Stimulated activated CD4-positive, alpha-beta T cell treated with anti-CD3 and anti-CD28 coated beads, TNF-alpha, amount 100 ng/mL, for 24 hours (primary cell): Measurements from ENCODE around the gene PEX6.
"Not testable (repeated sequence)": the region's sequence is repeated elsewhere in the genome, so short reads cannot be mapped to it uniquely, and the experiment has no call there.

Source experiments
- DNase-seq, 3 experiments: peaks; one replicate each; pipeline ENCODE4 v3.0.0-alpha.2; 2020; ENCODE audit warnings: low read depth in 3 of 3

PEX6 gene

GRCh38 chr6:42967228-42967627 is 11.8 kb downstream of the PEX6 start:
- no peak for DNase-seq

GRCh38 chr6:42966571-42966970 is 12.4 kb downstream of the PEX6 start:
- DNase-seq: no peak

GRCh38 chr6:42963855-42964605 is 15.0 kb downstream of the PEX6 start:
- peak in 1 of 3 experiments; percentile 35 for DNase-seq

GRCh38 chr6:42963179-42963854 is 15.7 kb downstream of the PEX6 start:
- no peak for DNase-seq

- no peak for DNase-seq
Observed at GRCh38 chr6:42962502-42963178, 16.3 kb downstream of the PEX6 start.

- no peak for DNase-seq
Observed at GRCh38 chr6:42962096-42962495, 16.9 kb downstream of the PEX6 start.

GRCh38 chr6:42961020-42961470 is 17.9 kb downstream of the PEX6 start:
- DNase-seq: no peak

- peak in 1 of 3 experiments; percentile 31 for DNase-seq
Observed at GRCh38 chr6:42960243-42961019, 18.6 kb downstream of the PEX6 start, which contains the start of gene GNMT. TSS of gene GNMT (plus strand) at chr6:42960754. CDS start at chr6:42960768, 14 bp downstream.

- no peak for DNase-seq
Observed at GRCh38 chr6:42959917-42960242, 19.1 kb downstream of the PEX6 start.

GRCh38 chr6:42958125-42958524 is 20.9 kb downstream of the PEX6 start:
- no peak for DNase-seq

GRCh38 chr6:42954405-42954804 is 24.6 kb downstream of the PEX6 start:
- DNase-seq: not testable (repeated sequence)

GRCh38 chr6:42952389-42952788 is 26.6 kb downstream of the PEX6 start:
- DNase-seq: no peak

GRCh38 chr6:42947950-42948349 is 31.0 kb downstream of the PEX6 start:
- no peak for DNase-seq

- DNase-seq: no peak
Observed at GRCh38 chr6:42942444-42942843, 36.5 kb downstream of the PEX6 start.

- not testable (repeated sequence) for DNase-seq
Observed at GRCh38 chr6:42941356-42941755, 37.6 kb downstream of the PEX6 start.

GRCh38 chr6:42940493-42941045 is 38.4 kb downstream of the PEX6 start:
- no peak for DNase-seq

GRCh38 chr6:42939810-42940167 is 39.2 kb downstream of the PEX6 start:
- no peak for DNase-seq

- no peak for DNase-seq
Observed at GRCh38 chr6:42938987-42939809, 39.8 kb downstream of the PEX6 start.

GRCh38 chr6:42938428-42938796 is 40.6 kb downstream of the PEX6 start:
- no peak for DNase-seq

GRCh38 chr6:42937548-42938427 is 41.2 kb downstream of the PEX6 start:
- DNase-seq: no peak
